HG02588 (cell line): Measurements from ENCODE around the gene GNAZ.

Source experiments
- ATAC-seq: cut with Tn5 transposase; IDR thresholded peaks from one replicate; pipeline ENCODE4 v1.9.1; 2021; ENCODE audit warnings: mild to moderate bottlenecking, moderate library complexity; ENCODE audit not compliant: unreplicated experiment

GNAZ gene

DNA sequence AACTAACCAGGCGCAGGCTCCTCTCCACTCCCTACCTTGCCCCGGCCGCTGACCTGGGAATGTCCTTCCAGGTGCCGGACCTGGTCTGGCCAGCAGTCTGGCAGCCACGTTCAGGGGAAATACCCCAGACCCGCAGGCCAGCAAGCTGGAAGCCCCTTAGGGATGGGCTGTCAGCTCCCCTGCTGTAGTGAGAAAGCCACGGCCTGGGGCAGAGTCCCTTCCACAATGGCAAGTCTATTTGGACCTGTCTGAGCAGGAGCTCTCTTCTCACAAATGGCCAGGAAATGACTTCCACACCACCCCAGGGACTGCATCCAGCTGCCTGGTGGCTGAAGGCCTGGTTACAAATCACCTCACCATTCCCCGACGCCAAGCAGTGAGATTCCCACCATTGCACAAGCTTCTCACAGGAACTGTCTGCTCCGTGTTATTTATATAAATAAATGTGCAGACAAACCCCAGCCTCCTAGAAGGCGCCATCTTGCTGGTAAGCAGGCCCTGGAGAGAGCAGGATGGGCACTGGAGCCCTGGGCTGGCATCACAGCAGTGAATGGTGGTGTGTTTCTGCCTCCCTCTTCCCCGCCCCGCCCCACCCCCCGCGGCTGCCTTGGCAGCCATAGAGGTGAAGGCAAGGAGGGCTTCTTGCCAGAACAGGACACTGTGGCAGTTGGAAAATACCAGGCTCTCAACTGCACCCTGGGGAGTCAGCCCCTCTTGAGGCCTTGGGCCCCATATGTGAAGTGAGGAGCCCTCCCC is 47.8 kb downstream of the GNAZ start:
- ATAC-seq, result no peak

DNA sequence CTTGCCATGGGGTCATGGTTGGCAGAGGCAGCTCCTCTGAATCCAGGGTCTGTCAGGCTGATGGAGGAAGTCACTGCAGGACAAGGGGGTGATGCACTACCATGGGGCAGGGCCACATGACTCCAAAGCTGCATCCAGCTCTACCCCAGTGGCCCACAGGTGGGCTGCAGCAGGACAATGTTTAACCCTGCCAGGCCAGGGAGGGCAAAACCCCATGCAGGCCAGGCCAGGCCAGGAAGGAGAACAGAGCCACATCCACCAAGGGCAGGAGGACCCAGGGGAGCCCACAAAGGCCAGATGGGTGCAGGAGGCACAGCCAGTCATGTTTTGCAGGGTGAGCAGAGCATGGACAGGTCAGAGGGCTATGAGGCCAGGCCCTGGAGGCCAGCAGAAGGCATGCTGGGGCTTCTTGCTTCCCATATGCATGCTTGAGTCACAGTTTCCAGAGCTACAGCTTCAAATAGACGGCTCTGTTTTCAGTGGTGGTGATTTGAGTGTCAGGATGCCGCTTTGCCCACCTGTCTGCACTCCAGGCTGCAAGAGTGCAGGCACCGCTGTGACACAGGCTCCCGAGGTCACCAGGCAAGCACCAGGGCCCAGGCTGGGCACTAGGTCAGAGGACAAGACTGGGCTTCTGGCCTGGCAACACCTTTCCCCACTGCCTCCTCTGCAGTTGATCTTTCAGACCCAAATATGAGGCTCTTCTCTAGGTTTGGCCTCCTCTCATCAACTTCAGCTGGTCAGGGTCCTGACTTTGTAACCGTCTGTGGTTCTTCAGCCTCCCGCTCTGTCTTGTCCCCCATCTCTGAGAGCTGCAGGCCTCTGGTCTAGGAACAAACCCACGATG is 48.6 kb downstream of the GNAZ start:
- ATAC-seq, result no peak

DNA sequence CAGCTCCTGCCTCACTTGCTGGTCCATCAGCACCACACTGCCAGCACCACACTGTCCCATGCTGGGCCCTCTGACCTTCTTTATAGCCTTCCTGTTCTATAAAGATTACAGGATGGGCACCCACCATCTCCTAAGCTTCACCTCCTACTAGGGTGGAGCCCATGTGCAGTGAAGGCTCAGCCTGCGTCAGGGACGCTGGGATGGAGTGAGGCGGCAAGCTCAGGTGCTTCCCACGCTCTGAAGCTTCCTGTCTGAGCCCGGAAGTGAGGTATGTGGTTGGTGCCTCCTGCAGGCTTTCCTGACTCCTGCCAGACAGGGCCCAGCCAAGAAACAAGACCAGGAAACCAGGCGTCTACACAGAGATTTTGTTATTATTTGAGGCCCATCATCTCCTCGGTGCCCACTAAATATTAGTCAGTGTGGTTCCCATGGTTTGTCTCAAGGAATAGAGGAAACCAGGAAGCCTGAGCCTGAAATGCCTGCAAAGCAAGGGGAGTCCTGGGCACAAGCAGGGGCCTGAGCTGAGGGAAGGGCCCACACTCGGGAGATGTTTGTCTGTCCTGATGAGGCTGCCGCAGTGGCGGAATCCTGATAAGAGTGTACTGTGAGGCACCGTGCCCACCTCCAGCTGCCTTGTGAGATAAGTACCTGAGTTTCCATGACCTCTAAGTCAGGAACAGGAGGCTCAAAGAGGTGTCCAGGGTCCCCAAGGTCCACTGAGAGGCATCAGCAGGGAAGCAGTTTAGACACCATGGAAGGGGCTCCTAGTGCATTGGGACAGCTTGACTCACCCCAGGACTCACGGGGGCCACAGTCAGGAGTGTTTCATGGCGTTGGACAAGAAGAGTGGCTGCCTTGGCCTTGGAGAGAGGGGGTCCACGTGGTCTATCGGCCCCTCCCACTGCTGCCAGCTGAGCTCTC is 49.4 kb downstream of the GNAZ start:
- no peak for ATAC-seq

DNA sequence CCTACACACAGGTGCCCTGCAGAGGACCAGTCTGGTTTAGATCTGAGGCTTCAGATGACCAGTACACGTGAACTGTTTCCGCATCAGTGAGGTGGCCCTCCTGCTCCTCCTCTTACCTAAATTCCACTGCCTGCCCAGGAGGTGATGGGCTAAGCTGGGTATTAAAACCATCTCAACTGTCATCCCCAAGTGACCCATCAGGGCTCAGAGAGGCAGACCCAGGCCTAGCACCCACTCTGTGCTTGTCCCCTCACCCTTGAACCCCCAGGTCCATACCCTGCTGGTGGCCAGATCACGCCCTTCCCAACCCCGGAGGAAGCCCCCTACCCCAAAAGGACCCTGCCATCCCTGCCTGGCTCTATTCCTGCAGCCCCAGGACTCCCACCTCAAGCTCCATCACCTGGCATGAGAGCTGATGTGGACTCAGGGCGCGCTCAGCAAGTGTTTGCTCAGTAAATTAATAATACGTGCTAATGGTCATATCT is 50.1 kb downstream of the GNAZ start:
- no peak for ATAC-seq

DNA sequence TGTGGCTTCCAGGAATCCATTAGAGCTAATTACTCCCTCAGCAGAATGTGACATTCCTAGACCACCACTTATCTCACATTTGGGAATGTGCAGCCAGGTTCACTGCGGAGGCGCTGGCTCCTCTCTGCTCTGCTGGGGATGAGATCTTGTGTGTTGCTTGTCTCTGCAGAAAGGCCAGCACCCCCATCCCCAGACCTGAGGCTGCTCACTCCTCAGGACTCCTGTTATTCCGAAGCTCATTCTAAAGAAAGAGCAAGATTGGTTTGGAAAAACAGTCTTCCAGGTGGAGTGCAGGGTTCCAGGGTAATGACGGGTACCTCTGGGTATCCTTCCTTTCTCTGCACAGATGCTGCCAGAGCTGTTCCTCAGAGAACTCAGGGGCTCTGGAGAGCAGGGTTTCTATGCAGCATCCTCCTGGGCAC is 50.7 kb downstream of the GNAZ start:
- no peak for ATAC-seq

DNA sequence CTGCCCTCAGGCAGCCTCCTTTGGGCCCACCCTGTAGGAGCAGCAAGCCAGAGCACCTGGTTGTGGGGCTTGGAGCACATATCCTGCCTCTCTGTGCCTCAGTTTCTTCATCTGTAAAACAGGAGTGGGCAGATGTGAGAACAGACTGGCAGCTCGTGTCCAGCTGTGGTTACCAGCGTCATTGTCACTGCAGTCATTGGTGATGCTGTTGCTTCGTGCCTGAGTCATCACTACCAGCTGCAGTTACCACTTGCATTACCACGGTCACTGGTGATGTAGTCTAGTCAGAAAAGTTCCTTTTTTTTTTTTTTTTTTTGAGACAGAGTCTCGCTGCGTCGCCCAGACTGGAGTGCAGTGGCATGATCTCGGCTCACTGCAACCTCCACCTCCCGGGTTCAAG is 51.1 kb downstream of the GNAZ start:
- no peak for ATAC-seq

DNA sequence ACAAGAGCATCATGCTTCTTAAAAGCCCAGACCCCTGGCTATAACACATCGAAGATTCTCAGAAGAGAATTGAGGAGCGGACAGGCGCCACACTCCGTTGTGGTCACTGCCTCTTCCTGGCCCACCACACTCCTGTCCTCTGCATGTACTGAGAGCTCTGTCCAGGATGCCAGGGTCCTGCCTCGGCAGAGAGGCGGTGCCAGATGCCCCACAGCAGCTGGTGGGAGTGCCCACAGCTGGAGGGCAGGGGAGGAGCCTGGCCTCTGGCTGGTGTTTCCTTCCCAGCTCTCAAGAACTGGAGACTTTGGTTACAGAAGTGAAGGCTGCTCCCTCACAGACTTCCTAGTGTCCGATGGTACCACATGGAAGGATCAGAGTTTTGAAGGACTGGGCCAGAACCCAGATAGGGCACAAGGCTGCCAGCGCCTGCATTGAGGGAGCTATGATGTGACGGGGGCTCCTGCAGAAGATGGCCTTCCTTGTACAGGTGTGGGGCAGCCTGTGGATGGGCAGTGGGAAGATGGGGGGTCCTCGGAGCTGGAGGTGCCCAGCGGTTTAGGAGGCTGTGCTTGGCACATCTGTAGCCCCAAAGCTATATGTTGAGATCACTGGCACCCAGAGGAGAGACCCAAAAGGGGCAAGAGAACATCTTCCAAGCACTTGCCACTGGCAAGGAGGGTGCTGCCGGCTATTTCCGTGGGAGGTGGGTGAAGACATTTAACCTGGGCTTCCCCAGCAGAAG is 52.1 kb downstream of the GNAZ start:
- ATAC-seq, result no peak

DNA sequence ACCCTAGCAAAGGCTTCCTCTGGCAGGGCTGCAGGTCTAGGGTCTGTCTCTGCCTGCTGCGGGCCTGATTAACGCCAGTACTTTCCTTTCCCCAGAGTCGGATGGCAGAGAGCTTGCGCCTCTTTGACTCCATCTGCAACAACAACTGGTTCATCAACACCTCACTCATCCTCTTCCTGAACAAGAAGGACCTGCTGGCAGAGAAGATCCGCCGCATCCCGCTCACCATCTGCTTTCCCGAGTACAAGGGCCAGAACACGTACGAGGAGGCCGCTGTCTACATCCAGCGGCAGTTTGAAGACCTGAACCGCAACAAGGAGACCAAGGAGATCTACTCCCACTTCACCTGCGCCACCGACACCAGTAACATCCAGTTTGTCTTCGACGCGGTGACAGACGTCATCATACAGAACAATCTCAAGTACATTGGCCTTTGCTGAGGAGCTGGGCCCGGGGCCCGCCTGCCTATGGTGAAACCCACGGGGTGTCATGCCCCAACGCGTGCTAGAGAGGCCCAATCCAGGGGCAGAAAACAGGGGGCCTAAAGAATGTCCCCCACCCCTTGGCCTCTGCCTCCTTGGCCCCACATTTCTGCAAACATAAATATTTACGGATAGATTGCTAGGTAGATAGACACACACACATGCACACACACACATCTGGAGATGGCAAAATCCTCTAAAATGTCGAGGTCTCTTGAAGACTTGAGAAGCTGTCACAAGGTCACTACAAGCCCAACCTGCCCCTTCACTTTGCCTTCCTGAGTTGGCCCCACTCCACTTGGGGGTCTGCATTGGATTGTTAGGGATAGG is 52.9 kb downstream of the GNAZ start:
- ATAC-seq, result no peak

DNA sequence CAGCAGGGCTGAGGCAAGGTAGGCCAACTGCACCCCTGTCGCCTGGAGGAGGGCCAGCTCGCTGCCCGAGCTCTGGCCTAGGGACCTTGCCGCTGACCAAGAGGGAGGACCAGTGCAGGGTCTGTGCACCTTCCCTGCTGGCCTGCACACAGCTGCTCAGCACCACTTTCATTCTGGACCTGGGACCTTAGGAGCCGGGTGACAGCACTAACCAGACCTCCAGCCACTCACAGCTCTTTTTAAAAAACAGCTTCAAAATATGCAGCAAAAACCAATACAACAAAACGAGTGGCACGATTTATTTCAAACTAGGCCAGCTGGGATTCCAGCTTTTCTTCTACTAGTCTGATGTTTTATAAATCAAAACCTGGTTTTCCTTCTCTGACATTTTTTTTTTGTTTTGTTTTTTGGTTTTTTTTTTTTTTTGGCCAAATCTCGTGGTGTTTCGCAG is 53.5 kb downstream of the GNAZ start:
- no peak for ATAC-seq

DNA sequence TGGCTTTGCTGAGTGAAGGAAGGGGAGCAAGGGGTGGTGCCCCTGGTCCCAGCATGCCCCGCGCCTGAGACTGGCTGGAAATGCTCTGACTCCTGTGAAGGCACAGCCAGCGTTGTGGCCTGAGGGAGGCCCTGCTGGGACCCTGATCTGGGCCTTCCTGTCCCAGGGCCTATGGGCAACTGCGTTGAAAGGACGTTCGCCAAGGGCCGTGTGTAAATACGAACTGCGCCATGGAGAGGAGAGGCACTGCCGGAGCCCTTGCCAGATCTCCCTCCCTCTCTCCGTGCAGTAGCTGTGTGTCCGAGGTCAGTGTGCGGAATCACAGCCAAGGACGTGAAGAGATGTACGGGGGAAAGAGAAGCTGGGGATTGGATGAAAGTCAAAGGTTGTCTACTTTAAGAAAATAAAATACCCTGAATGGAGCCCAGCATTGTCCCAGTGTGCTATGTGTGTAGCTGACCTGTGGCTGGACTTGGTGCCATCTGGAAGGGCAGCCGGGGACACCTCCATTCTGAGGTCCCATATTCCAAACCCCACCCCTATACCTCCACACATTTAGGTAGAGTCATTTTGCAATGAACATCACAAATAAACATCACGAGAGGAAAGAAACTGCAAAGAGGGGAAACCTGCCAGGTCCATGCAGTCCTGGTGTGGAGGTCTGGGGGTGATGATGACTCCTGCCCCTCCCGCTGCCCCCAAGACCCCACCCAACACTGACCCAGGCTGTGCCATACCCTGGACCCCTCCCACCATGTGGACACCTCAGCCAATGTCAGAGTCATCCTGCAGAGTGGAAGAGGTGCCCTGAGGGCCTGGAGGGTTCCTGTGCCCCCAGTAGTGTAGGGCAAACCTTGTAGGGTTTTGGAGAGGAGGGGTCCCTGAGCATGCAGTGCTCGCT is 54.5 kb downstream of the GNAZ start:
- ATAC-seq, result no peak

DNA sequence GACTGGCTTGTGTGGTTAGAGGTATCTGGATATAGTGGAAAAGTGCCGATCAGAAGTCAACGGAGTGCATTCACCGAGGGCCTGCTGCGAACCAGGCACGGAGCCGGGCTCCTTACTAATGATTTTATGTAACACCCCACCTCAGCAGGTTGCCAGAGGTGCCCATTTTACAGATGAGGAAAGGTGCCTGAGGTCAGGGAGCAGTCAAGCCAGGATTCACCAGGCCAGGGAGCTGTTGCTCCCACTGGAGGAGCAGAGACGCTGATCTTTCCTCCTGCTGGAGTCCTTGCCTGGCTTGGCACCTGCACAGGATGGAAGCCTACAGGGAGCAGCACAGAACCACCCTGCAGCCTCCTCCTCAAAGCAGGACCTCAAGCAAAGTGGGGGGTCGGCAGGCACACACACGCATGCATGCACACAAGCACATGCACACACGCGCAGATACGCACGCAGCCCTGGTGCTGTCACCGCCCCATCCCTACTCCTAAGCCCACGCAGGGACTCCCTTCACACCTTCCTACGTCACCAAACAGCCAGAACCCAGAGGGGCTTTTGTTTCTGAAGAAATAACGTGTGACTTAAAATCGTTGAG is 55.3 kb downstream of the GNAZ start:
- ATAC-seq, result no peak

DNA sequence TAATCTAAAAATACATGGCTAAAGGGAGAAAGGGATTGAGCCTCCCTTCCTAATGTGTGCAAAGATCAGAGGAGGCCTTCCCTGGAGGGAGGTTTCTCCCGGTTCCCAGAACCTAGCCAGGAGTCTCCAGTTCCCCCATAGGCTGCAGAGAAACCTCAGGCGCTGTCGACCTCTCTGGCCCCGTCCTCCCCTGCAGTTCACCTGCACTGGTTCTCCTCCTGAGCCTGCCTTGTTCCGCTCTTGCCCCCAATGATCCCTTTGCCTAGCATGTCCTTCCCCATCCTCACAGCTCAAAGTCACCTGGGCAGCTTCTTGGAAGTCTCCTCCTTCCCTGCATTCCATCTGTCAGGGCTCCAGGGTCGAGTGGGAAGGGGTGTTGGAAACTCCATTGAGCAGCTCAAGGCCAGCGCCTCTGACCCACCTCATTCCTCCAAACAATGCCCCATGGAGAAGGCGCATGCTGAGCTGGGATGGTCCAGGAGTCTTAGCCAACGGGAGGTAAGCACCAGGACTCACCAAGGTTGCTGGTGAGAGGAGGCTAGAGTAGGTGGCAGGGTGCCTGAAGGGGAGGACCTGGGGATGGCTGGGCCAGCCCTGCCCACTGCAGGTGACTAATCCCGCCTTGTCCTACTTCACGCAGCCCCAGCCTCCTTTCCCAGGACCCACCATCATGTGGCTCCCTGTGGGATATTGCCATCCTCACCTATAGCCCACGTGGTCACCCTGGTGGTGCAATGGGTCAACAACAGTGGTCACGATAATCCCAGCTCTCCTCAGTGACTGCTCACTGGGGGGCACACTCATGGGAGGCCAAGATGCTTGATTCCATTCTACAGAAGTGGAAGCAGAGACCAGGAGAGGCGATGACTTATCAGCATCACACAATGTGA is 56.1 kb downstream of the GNAZ start:
- ATAC-seq, result no peak

DNA sequence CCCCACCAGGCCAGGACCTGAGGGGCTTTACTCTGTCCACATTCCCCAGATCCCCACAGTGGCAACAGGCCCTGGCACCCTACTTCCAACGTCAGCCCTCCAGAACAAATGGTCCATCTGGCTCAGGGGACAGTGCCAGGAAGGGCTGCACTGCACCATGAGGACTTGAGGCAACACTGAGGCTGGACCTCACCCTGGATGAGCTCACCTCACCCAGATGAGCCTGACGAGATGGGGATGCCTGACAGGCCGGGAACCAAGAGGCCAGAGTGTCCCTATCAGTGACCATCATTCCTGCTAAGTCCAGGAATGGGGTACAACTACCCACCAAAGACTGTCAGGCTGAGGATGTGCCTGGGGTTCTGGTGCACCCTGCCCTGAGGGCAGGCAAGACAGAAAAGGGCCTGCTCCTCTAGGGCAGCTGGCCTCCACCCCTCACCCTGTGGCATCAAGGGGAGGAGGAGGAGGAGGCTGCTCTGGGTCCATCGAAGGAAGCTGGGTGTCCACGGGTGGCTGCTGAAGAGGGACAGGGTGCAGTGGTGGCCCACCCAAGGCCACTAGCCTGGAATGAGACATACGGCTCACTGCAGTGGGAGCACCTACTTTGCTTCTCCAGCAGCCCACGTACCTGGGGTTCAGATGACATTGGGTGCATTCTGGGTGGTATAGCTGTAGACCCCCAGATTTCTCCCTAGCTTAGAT is 56.9 kb downstream of the GNAZ start:
- no peak for ATAC-seq

DNA sequence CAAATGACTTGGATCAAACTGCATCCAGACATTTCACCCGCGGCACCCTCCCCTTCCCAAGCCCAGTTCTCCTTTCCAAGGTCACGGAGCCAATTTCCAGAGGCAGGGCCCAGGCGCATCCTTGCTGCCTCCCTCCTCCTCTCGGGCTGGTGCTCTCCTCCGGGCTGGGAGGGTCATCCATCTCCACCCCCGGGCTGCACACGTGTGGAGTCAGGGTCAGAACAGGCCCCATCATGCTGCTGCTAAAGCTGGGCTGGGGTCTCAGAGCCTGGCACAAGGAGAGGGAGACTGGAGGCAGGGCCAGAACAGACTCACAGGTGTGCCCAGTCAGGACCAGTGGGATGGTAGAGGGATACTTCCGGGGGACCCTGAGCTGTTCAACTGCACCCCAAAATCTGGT is 57.5 kb downstream of the GNAZ start:
- no peak for ATAC-seq

DNA sequence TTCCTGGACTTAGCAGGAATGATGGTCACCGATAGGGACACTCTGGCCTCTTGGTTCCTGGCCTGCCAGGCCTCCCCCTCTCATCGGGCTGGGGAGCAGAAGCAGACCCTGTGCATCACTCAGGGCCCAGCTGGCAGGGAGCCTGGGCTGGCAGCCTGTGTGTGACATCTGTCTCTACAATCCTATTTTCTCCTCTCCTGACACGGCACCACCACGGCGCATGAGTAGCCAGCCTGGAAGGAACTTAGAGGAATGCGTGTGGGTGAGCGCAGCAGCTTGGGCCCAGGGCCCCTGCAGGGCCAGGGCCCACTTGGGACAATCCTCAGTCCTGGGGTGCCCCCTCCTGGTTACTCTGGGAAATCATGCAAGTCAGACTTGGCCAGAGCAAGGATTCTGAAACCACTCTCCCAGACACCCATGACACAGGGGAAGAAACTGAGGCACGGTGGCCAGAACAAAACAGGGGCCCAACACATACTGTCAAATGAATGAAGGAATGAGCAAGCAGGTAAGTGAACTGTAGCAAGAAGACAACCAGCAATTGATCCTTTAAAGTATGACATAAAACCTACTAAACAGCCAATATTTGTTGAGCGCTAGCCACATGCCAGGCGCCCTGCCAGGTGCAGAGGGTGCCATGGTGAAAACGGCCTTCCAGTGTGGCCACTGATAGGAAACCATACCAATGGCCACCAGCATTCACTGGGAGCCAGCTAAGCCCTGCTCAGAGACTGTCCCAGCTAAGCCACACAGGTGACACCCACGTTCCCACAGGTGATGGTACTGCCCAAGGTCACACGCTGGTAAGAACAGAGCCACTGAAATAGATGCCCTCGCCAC is 58.2 kb downstream of the GNAZ start:
- ATAC-seq, result no peak

DNA sequence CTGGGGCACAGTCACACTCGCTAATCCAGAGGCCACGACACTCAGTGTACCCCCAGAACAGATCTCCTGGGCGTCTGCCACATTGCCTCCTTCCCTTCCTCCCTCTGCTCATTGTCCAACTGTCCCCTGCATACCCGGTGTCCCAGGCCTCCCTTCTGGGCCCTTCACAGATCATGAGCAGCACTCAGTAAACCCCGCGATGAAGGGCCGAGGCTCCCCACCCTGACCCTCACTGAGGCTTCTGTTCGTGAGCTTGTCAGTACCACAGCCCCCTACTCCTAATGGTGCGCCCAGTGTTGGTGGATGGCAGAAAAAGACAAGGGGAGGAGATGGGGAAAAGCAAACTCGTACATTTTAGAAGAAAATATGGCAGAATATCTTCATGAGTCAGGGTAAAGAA is 58.8 kb downstream of the GNAZ start:
- no peak for ATAC-seq
